Liver (tissue), 9 donors: ENCODE measurements around the gene PCYT2. TPM values are rescaled to one million over a fixed set of nuclear protein-coding genes. Genes with fewer than 3 reads are reported as not detected.

ENCODE experiments used
- DNase-seq: peaks from one replicate; pipeline ENCODE4 v3.0.0-alpha.2; 2017; ENCODE audit warnings: low spot score
- H3K27ac ChIP-seq, 2 donors: one replicate each; pipeline ENCODE4 v1.7.0; 2013; ENCODE audit warnings: inconsistent platforms in 2 of 2, low read length in 2 of 2, control low read depth in 1 of 2, low read depth in 1 of 2, mild to moderate bottlenecking in 1 of 2
- H3K27me3 ChIP-seq, 4 donors: one replicate each; pipeline versions ENCODE4 v1.6.1 to v1.7.0; 2013; ENCODE audit warnings: low read length in 3 of 4, inconsistent platforms in 1 of 4, mild to moderate bottlenecking in 1 of 4, moderate library complexity in 1 of 4; ENCODE audit not compliant: control insufficient read depth in 4 of 4, insufficient read depth in 4 of 4
- H3K36me3 ChIP-seq, 4 donors: one replicate each; pipeline versions ENCODE4 v1.6.1 to v1.7.0; 2013; ENCODE audit warnings: low read length in 3 of 4, mild to moderate bottlenecking in 3 of 4, low read depth in 1 of 4, moderate library complexity in 1 of 4; ENCODE audit not compliant: control insufficient read depth in 4 of 4, insufficient read depth in 3 of 4
- H3K4me1 ChIP-seq, 4 donors: one replicate each; pipeline versions ENCODE4 v1.6.1 to v1.7.0; 2013; ENCODE audit warnings: low read length in 3 of 4, mild to moderate bottlenecking in 3 of 4, moderate library complexity in 1 of 4; ENCODE audit not compliant: control insufficient read depth in 4 of 4, insufficient read depth in 4 of 4
- H3K4me3 ChIP-seq, 3 donors: one replicate each; pipeline versions ENCODE4 v1.6.1 to v1.7.0; 2013; ENCODE audit warnings: low read length in 3 of 3, control low read depth in 1 of 3, low read depth in 1 of 3, mild to moderate bottlenecking in 1 of 3
- H3K9ac ChIP-seq, 2 donors: one replicate each; pipeline ENCODE4 v1.7.0; 2013; ENCODE audit warnings: low read length in 2 of 2, mild to moderate bottlenecking in 2 of 2, moderate library complexity in 2 of 2, control low read depth in 1 of 2, low read depth in 1 of 2
- H3K9me3 ChIP-seq, 4 donors: one replicate each; pipeline versions ENCODE4 v1.6.1 to v1.7.0; 2013; ENCODE audit warnings: low read length in 3 of 4; ENCODE audit not compliant: control insufficient read depth in 4 of 4
- ATF3 ChIP-seq: IDR thresholded peaks from 2 replicates; pipeline ENCODE4 v1.6.1; 2016; ENCODE audit warnings: antibody characterized with exemption
- CTCF ChIP-seq: fragments of 150-350 bp; IDR thresholded peaks from 2 replicates; pipeline ENCODE4 v1.5.1; 2017; ENCODE audit warnings: improper control_type of control experiment, low read depth, low read length; ENCODE audit not compliant: missing input control
- FOXA1 ChIP-seq: IDR thresholded peaks from 2 replicates; pipeline ENCODE4 v1.6.1; 2016; ENCODE audit warnings: antibody characterized with exemption
- JUND ChIP-seq, 2 donors: IDR thresholded peaks; 2 replicates each; pipeline ENCODE4 v1.6.1; 2016; ENCODE audit warnings: antibody characterized with exemption in 2 of 2
- MAX ChIP-seq: IDR thresholded peaks from 2 replicates; pipeline ENCODE4 v1.6.1; 2016; ENCODE audit warnings: antibody characterized with exemption
- NR2F2 ChIP-seq: IDR thresholded peaks from 2 replicates; pipeline ENCODE4 v1.6.1; 2016; ENCODE audit warnings: antibody characterized with exemption
- RAD21 ChIP-seq, 2 donors: IDR thresholded peaks; 2 replicates each; pipeline ENCODE4 v1.6.1; 2016; ENCODE audit warnings: antibody characterized with exemption in 2 of 2, mild to moderate bottlenecking in 2 of 2
- REST ChIP-seq: IDR thresholded peaks from 2 replicates; pipeline ENCODE4 v1.6.1; 2016; ENCODE audit warnings: antibody characterized with exemption, mild to moderate bottlenecking
- RXRA ChIP-seq, 2 donors: IDR thresholded peaks; 2 replicates each; pipeline ENCODE4 v1.6.1; 2017 to 2018; ENCODE audit warnings: antibody characterized with exemption in 2 of 2, mild to moderate bottlenecking in 1 of 2
- SP1 ChIP-seq: IDR thresholded peaks from 2 replicates; pipeline ENCODE4 v1.6.1; 2018; ENCODE audit warnings: antibody characterized with exemption, mild to moderate bottlenecking
- TAF1 ChIP-seq: conservative IDR thresholded peaks from 2 replicates; pipeline ENCODE4 v1.6.1; 2016; ENCODE audit warnings: antibody characterized with exemption, mild to moderate bottlenecking
- YY1 ChIP-seq: IDR thresholded peaks from 2 replicates; pipeline ENCODE4 v1.6.1; 2016; ENCODE audit warnings: antibody characterized with exemption, mild to moderate bottlenecking
- ZBTB33 ChIP-seq: IDR thresholded peaks from 2 replicates; pipeline ENCODE4 v1.6.1; 2016; ENCODE audit warnings: antibody characterized with exemption
- WGBS: extraction: QIAGEN DNeasy Blood & Tissue Kit; methylation state at CpG from one replicate; pipeline ENCODE4 v1.1.7; 2013; 5-methylcytosine and 5-hydroxymethylcytosine counted together
- polyA plus RNA-seq, 2 donors: library from polyadenylated mRNA; stranded (reverse) in 1 of 2; unstranded in 1 of 2; fragments of 200-250 nt in 1 of 2; fragments of >200 nt in 1 of 2; fragmentation: Nextera tagmentation in 1 of 2; extraction: Ambion mirVana in 1 of 2; gene quantifications; one replicate each; pipeline versions ENCODE4 v1.2.1 to v1.2.3, GENCODE V29; 2013 to 2015
- total RNA-seq, 2 donors: library from RNA; depleted of rRNA; stranded (reverse); fragments of >200 nt; gene quantifications; one replicate each; pipeline ENCODE4 v1.2.3, GENCODE V29; 2014
- donor health status: healthy.
- donor health status: healthy.
- donor health status: healthy.
- donor health status: healthy.
- donor health status: healthy.

PCYT2 gene
- total and polyA plus RNA-seq, 4 donors: 63.9 to 101 (median 88.4) TPM

GRCh38 chr17:81858170-81858966 is 52.8 kb downstream of the PCYT2 start:
- TF ChIP-seq YY1 (no peak), REST (no peak), RXRA (IDR thresholded peaks at IDR 0.05) (no peak), ZBTB33 (no peak), NR2F2 (no peak), MAX (no peak), SP1 (no peak), ATF3 (no peak), RAD21 (IDR thresholded peaks at IDR 0.05) (no peak), CTCF (no peak), JUND (IDR thresholded peaks at IDR 0.05) (no peak), TAF1 (no peak), FOXA1 (no peak)
- no peaks in the 10 kb centered on the region for H3K9me3 ChIP-seq
- no peaks in the 10 kb centered on the region for H3K27me3 ChIP-seq
- H3K36me3 ChIP-seq: peaks cover 15 to 26% (median 17%) of the 10 kb centered on the region in 4 donors
- peaks cover 4 to 48% (median 41%) of the 10 kb centered on the region in 4 donors for H3K4me1 ChIP-seq
- DNase-seq: no peak
- H3K9ac ChIP-seq: peak overlapping the region in 1 of 2 donors; percentile 42
- WGBS: 62% methylated on average over 30 of the region's 30 CpGs
- peak overlapping the region; percentile 94 for H3K4me3 ChIP-seq
- H3K27ac ChIP-seq: peak overlapping the region; percentile 17 to 84
